HL-60/S4 treated with retinoic acid at 250 ng/mL for 4 days and 3 days (cell line): Measurements from ENCODE around the gene PLEKHG3.

ENCODE experiments used
- in situ Hi-C: fragments of 300-500 bp; cut with MboI; formaldehyde crosslinking; loops from 2 replicates; pipeline ENCODE4 v1.7.0; 2022; ENCODE audit warnings: low sequenced_read_pairs

PLEKHG3 gene

GRCh38 chr14:64777461-64777860 is 73.2 kb downstream of the PLEKHG3 start:
- in situ Hi-C loops = no loop called here

- in situ Hi-C loops = no loop called here
Observed at GRCh38 chr14:64778104-64778754, 74.0 kb downstream of the PLEKHG3 start.

- in situ Hi-C loops = no loop called here
Observed at GRCh38 chr14:64779472-64779871, 75.2 kb downstream of the PLEKHG3 start.

DNA sequence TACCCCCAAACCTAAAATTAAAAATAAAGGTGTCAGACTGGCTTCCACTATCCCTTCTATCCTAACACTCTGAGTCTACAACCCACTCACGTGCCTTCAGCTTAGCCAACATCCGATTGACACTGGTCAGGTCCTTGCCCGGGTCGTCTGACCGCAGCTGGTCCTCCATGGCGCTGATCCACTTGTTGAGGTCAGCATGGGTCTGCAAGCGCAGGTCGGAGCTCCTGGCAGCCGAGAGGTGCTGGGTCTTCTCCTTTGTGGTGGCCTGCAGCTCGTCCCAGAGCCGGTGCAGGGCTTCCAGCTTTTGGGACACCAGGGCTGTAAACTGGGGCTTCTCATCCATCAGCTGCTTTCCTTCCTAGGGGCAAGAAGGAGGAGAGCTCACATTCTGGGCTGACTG is 78.0 kb downstream of the PLEKHG3 start:
- in situ Hi-C loops = no loop called here

DNA sequence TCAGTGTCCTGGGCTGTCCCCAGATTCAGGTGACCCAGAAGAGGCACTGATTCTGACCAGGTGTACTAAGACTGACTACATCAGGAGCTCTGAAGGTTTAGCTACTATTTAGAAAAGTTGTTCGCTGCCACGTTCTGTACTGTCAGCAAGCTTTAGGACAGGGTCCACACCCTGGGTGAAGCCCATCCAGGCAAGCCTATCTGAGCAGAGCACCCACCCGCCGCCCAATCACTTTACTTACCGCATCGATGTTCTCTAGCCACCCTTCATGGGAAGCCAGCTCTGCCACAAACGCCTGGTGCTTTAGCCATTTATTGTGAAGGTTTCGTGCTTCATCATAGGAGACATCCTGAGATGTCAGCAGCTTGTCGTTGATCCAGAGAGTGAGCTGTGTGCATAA is 79.8 kb downstream of the PLEKHG3 start:
- in situ Hi-C loops = no loop called here

DNA sequence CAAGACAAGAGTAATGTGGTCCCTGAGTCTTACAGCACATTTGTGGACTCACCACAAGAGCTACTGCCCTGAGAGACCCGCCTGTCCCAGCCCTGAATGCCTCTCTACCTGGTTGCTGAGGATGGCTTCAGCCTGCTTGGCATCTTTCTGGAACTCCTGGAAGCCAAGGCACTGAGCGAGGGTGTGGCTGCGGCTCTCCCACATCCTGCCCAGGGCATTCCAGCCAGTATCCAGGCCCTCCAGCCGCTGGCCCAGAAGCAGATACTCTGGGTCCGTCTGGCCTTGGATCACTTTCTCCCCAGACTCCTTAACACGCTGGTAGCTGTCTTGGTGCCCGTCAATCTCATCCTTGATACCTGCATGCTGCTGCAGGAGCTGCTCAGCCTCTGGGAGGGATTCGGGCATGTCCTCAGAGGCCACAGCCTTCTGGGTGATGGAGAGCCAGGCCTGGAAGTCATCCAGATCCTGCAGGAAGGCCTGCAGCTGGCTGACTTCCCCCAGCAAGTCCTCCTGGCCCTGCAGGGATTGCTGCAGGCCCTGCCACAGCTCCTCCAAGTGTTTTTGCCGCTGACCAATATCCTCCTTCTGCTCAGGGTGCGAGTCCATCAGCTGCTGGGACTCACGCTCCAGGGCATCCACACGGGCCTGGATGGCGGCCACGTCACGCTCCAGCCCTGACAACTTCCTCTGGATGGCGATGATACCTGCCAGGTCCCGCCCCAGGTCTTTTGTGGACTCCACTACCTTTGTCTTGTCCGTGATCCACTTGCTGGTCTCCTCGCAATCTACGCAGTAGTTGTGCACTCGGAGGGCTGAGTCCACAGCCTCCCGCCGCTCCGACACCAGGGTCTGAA is 82.3 kb downstream of the PLEKHG3 start:
- in situ Hi-C loops = no loop called here

GRCh38 chr14:64787619-64788018 is 83.4 kb downstream of the PLEKHG3 start:
- in situ Hi-C loops = no loop called here

DNA sequence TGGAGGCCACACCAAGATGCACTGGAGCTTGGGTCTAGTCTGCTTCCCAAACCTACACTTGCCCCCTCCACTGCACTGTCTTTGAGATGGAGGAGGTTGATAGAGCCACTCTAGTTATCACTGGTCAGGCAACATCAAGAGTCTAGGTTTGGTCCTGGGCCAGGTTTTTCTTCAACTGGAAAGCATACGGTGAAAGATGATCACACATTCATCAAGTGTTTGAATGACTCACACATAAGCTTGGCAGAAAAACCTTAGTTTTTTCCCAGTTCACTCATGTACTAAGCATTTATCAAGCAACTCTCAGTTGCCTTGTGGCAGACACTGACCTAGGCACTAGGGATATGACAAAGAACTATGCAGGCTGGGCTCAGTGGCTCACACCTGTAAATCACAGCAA is 84.5 kb downstream of the PLEKHG3 start:
- in situ Hi-C loops = no loop called here

GRCh38 chr14:64789696-64790095 is 85.5 kb downstream of the PLEKHG3 start:
- in situ Hi-C loops = no loop called here

DNA sequence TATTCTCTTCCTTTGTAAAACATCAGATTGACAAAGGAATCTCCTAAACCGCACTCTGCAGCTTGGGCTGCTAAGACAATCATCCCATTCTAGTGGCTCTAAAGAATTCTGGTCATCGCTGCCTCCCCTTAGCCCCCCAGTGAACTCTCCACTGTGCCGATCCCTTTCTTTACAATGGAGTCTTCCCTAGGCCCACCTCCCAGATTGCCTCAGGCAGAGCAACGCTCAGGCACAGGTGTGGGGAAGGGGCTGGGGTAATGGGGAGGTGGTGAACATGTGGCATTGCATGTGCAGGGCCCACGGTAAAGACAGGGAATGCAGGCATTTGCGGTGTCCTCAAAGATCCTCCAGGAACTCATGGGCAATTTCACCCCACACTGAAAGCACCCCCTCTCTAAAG is 86.3 kb downstream of the PLEKHG3 start:
- in situ Hi-C loops = no loop called here

GRCh38 chr14:64792231-64792630 is 88.0 kb downstream of the PLEKHG3 start:
- in situ Hi-C loops = no loop called here

GRCh38 chr14:64792871-64793560 is 88.8 kb downstream of the PLEKHG3 start:
- in situ Hi-C loops = no loop called here

- in situ Hi-C loops = no loop called here
Observed at GRCh38 chr14:64795211-64795610, 91.0 kb downstream of the PLEKHG3 start.

- in situ Hi-C loops = no loop called here
Observed at GRCh38 chr14:64795921-64796320, 91.7 kb downstream of the PLEKHG3 start.

DNA sequence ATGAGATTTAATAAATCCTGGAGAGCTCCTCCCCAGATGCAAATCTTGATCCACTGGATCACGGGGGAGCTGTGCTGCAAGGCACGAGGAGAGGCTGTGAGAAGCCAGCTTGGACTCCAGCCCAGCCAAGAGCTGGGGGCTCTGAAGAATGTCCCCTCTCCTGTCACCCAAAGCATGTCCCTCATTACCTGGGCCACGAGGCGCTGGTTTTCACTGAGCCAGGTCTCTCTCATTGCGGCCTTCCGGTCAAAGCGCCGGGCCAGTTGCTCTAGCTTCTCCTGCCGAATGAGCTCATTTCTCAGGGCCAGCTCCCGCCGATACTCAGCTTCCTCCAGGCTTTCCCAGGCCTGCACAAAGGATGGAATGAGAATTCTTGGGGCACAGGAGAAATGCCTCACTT is 92.1 kb downstream of the PLEKHG3 start:
- in situ Hi-C loops = no loop called here

DNA sequence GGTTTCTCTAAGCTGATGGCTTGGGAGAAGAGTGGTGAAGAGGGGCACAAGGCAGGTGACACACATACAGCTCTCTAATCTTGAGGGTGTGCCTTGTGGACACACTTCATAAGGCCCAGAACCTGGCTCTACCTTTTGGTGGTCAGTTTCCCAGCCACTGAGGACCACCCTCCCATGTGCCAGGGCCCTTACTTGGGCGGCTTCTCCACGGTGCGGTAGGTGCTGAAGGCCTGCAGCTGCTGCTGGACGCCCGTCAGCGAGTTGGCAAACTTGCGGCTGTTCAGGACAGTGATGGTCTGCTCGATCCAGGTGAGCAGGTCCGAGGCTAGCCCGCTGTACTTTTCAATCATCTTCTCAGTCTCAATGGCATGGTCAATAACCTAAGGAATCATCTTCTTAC is 95.3 kb downstream of the PLEKHG3 start:
- in situ Hi-C loops = no loop called here
